H1 (cell line): ENCODE results near the gene RTN4IP1. TPM values are rescaled to one million over a fixed set of nuclear protein-coding genes. Genes with fewer than 3 reads are reported as not detected.

ENCODE experiments used
- EP300 ChIP-seq, 2 experiments: IDR thresholded peaks; 1 replicate in 1 of 2; 2 replicates in 1 of 2; pipeline ENCODE4 v1.6.1; 2011 to 2012; ENCODE audit warnings: low read depth in 2 of 2, low read length in 2 of 2, mild to moderate bottlenecking in 2 of 2, borderline replicate concordance in 1 of 2, inconsistent platforms in 1 of 2, moderate library complexity in 1 of 2
- polyA plus RNA-seq, 7 experiments: library from polyadenylated mRNA; depleted of rRNA in 3 of 7; stranded (reverse) in 5 of 7; unstranded in 2 of 7; fragments of >200 nt in 5 of 7; fragments of 200-250 nt in 2 of 7; gene quantifications; 1 replicate in 5 of 7; 2 replicates in 1 of 7; 4 replicates in 1 of 7; pipeline versions ENCODE4 v1.2.1 to v1.2.3, GENCODE V29; 2011 to 2013; ENCODE audit warnings: missing spikeins in 2 of 7, mixed read lengths in 2 of 7
- total RNA-seq: library from RNA; stranded (reverse); fragmentation: NEBNext Ultra II Directional; extraction: Animal tissue kit (Norgen Biotek cat#: 25700); gene quantifications from 2 replicates; pipeline ENCODE4 v1.2.1, GENCODE V29; 2021
- TF ChIP-seq, protein P1 (sequence below): IDR thresholded peaks from 2 replicates; pipeline ENCODE4 v1.6.1; 2011; ENCODE audit warnings: low read length, improper control_type of control experiment
- TF ChIP-seq, protein P2 (sequence below), 3 experiments: IDR thresholded peaks; 1 replicate in 2 of 3; 2 replicates in 1 of 3; pipeline versions ENCODE4 v1.5.1 to v1.6.1; 2011; ENCODE audit warnings: low read length in 3 of 3, mild to moderate bottlenecking in 3 of 3, inconsistent platforms in 2 of 3, low read depth in 1 of 3, moderate library complexity in 1 of 3; ENCODE audit not compliant: insufficient read depth in 1 of 3; ENCODE audit errors: control extremely low read depth in 1 of 3

The RTN4IP1 gene
- total and polyA plus RNA-seq, 2 of the 8 experiments (the other 6 are each of a cell fraction or from before 2014, with no cell fraction given): 14.6 to 19.5 TPM

- no peak for TF ChIP-seq EP300 (IDR thresholded peaks at IDR 0.05; ENCODE audit: borderline replicate concordance in 1 of 2, low read depth in 2 of 2, low read length in 2 of 2)
- TF ChIP-seq, protein P1, sequence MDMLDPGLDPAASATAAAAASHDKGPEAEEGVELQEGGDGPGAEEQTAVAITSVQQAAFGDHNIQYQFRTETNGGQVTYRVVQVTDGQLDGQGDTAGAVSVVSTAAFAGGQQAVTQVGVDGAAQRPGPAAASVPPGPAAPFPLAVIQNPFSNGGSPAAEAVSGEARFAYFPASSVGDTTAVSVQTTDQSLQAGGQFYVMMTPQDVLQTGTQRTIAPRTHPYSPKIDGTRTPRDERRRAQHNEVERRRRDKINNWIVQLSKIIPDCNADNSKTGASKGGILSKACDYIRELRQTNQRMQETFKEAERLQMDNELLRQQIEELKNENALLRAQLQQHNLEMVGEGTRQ: no peak
- TF ChIP-seq, protein P2, sequence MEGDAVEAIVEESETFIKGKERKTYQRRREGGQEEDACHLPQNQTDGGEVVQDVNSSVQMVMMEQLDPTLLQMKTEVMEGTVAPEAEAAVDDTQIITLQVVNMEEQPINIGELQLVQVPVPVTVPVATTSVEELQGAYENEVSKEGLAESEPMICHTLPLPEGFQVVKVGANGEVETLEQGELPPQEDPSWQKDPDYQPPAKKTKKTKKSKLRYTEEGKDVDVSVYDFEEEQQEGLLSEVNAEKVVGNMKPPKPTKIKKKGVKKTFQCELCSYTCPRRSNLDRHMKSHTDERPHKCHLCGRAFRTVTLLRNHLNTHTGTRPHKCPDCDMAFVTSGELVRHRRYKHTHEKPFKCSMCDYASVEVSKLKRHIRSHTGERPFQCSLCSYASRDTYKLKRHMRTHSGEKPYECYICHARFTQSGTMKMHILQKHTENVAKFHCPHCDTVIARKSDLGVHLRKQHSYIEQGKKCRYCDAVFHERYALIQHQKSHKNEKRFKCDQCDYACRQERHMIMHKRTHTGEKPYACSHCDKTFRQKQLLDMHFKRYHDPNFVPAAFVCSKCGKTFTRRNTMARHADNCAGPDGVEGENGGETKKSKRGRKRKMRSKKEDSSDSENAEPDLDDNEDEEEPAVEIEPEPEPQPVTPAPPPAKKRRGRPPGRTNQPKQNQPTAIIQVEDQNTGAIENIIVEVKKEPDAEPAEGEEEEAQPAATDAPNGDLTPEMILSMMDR (IDR thresholded peaks at IDR 0.05; ENCODE audit: control extremely low read depth in 1 of 3, insufficient read depth in 1 of 3, low read depth in 1 of 3, low read length in 3 of 3): peak in 1 of 3 experiments; percentile 7; a peak in 2 of 4 replicates
These were observed 72.8 kb downstream of the RTN4IP1 start (continued) for GRCh38 chr6:106556368-106556960.
